A204.1 (cell line): ENCODE data around the gene NCOA3.
"Not testable (repeated sequence)": the region's sequence is repeated elsewhere in the genome, so short reads cannot be mapped to it uniquely, and the experiment has no call there.

Source experiments
- FAIRE-seq: peaks from 2 replicates; lab custom pipeline; 2012; peaks lifted over from hg19 to GRCh38; lab: Jason Lieb, UNC

Gene NCOA3

DNA sequence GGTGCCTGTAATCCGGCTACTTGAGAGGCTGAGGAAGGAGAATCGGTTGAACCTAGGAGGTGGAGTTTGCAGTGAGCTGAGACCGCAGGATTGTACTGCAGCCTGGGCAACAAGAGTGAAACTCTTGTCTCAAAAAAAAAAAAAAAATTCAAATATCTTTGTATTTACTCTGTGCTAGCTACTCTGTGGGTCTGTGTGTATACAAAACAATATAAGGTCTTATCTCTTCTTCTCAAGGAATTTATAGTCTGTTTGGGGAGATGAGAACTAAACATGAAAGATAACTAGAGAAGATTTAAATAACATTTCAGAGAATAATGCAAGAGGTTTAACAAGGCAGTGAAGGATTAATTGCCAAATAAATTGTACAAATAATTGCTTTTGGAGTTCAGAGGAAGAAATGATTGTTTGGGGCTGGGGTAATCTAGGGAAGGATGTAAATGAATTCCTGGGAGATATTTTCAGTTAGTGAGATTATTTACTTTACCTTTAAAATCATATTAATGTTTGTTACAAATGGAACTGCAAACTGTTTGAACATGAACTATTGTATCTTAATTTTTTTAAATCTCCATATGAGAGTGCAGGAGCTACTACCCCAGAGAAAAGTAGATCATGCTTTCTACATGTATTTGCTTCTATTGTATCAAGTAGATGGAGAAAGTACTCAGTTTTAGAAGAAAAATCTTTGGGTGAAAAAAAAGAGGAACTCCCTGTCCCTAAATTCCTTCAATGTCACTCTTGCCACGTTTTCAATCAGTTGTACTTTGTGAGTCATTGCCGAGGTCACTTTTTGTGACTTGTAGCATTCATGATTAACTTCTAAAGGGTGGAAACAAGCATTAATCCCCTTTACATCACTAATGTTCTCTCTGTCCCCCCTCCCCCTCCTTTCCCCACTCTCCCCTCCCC is 39.0 kb downstream of the NCOA3 start:
- no peak for FAIRE-seq

DNA sequence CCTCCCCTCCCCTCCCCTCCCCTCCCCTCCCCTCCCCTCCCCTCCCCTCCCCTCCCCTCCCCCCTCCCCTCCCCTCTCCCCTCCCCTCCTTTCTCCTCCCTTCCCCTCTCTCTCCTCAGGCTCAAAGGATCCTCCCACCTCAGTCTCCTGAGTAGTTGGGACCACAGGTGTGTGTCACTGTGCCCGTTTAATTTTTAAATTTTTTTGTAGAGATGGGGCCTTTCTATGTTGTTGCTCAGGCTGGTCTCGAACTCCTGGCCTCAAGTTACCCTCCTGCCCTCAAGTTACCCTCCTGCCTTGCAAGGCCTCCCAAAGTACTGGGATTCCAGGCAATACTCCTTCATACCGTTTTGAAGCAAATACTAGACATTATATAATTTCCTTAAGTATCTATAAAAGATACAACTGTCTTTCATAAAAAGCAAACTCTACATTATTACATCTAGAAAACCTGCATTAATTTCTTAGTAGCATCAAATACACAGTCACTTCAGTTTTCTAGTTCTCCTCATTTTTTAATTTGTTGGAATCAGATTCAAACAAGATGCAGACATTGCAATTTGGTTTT is 39.8 kb downstream of the NCOA3 start:
- FAIRE-seq: no peak

DNA sequence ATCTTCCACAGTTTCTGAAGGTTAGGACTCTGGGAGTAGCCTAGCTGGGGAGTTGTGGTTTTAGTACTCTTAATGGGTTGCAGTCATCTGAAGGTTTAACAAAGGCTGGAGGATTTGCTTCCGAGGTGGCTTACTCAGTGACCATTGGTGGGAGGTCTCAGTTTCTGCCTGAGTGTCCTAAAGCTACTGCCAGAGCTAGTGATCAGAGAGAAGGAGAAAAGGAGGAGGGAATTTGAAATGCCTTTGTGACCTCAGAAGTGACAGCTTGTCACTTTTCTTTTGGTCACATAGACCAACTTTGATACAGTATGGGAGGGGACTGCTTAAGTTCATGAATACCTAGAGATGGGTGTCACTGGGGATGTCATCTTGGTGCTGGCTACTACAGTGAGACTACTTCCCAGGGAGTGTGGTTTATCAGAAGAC is 41.3 kb downstream of the NCOA3 start:
- FAIRE-seq: no peak

DNA sequence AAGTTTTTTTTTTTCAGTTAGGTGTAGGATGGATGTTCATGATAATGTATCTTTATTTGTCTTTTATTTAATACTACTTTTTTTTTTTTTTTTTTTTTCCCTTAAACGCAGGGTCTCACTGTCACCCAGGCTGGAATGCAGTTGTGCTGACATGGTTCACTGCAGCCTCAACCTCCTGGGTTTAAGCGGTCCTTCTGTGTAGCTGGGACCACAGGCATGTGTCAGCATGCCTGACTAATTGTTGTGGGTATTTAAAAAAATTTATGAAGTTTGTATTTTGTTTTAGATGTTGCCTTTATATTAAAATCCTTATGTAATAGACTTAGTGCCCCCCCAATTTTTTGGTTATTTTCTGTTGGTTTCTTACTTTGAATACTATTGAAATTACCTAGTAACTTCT is 42.6 kb downstream of the NCOA3 start:
- FAIRE-seq: no peak

DNA sequence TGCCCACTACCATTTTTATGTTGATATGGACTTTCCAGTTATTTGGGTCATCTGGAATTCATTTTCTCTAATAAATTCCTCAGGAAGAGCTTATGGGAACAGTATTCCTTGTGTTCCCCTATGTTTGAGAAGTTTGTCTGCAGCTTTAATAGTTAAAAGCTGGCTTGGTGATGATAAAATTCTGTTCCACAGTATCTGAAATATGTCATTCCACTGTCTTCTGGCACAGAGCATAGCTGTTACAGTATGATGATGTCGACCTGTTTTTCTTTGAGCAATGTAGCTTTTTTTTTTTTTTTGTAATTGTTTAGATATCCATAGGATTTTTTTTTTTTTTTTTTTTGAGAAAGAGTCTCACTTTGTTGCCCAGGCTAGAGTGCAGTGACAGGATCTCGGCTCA is 43.2 kb downstream of the NCOA3 start:
- FAIRE-seq: no peak

DNA sequence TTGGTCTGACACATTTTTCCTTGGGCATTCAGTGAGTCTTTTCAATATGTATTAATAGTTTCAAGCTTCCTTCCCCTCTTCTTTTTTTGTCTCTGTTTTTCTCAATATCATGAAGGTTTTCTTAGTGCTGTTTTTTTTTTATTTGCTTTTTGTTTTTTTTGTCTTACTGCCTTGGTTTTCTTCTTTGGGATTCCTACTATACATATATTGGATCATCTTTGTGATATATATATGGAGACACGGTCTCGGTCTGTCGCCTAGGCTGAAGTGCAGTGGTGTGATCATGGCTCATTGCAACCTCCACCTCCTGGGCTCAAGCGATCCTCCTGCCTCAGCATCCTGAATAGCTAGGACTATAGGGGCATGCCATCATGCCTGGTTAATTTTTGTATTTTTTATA is 43.8 kb downstream of the NCOA3 start:
- no peak for FAIRE-seq

DNA sequence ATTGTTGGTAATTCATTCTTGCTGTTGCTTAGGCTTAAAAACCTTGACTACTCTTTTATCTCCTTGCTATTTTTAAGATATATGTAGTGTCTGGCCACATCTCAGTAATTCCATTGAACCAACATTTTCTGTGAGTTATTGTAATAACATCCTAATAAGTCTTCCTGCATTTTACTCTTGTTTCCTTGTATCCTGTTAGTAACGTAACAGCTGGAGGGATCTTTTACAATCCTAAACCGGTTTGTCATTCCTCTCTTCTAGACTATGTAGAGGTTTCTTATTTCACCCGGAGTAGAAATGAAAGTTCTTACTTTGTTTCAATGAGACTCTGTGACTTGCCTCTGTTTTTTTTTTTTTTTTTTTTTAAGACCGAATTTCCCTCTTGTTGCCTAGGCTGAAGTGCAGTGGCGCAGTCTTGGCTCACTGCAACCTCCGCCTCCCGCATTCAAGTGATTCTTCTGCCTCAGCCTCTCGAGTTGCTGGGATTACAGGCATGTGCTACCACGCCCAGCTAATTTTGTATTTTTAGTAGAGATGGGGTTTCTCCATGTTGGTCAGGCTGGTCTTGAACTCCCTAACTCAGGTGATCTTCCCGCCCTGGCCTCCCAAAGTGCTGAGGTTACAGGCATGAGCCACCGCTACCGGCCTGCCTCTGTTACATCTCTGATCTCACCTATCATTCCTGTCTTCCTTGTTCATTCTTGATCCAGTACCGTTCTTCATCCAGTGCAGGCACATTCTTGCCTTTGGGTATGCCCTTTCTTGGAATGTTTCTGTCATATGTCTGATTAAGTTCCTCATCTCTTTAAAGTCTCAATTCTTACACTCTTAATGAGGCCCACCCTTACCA is 44.7 kb downstream of the NCOA3 start:
- FAIRE-seq: no peak

DNA sequence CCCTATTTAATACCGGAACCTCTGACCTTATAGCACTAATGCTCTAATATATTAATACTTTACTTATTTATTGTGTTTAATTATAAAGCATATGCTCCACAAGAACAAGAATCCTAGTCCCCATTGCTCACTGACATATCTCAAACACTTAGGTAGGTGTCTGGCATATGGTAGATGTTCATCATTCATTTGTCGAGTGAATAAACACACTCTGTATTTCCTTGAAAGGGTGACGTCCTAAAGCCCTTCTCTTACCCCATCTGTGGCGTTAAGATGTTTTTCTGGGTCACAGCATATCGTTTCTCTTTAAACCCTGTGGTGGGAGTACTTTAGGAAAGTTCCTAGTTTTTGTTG is 45.3 kb downstream of the NCOA3 start:
- no peak for FAIRE-seq

DNA sequence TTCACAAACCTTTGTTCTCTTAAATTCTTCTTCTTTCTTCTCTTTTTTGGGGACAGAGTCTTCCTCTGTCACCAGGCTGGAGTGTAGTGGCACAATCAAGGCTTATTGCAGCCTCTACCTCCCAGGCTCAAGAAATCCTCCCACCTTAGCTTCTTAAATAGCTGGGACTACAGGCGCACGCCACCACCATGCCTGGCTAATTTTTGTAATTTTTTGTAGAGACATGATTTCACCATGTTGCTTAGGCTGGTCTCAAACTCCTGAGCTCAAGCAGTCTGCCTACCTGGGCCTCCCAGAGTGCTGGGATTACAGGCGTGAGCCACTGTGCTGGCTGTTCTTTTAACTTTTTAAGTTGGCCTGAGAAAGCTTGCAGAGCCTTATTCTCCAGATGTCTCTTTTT is 48.0 kb downstream of the NCOA3 start:
- no peak for FAIRE-seq

DNA sequence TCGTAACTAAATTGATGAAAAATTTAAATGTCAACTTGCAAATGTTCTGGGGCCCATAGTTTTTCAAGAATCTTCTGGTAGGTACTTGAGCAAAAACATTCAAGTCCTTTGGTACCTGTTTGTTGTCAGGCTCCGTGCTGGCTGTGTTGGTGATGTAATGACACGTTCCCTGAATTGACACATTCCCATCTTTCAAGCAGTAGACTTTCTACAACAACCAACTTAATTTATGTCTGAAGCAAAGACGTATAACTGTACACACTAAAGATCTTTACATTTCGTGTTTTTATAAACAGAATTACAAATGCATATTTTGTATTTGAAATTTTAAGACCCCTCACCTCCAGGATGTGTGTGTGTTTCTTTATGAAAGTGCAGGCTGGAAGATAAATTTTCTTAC is 49.5 kb downstream of the NCOA3 start:
- no peak for FAIRE-seq

DNA sequence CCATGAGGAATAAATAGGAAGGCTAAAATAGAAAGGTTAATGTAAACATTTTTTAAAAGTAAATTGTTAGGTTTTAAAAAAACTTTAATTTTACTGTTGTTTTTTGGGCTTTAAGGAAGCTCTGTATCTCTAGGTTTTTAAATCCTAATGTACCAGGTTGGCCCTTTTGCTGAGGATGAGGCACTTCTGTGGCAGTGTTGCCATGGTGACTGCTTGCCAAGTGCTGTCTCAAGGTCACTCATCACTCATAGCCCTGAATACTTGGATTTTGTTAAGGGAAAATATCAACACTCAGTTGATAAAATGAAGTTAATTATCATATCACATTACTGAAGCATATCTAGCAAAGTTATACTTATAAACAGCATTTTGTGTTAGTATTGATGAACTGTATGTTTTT is 50.2 kb downstream of the NCOA3 start:
- FAIRE-seq: no peak

DNA sequence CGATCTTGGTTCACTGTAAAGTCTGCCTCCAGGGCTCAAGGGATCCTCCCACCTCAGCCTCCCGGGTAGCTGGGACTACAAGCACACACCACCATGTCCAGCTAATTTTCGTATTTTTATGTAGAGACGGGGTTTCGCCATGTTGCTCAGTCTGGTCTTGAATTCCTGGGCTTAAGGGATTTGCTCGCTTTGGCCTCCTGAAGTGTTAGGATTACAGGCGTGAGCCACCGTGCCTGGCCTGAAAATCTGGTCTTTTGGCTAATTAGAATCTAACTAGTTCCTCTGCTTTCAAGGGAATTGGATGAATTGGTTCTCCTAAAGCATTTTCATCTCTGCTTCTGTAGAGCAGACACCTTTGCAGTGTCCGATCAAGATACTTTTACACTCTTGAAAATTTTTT is 51.3 kb downstream of the NCOA3 start:
- FAIRE-seq: no peak

DNA sequence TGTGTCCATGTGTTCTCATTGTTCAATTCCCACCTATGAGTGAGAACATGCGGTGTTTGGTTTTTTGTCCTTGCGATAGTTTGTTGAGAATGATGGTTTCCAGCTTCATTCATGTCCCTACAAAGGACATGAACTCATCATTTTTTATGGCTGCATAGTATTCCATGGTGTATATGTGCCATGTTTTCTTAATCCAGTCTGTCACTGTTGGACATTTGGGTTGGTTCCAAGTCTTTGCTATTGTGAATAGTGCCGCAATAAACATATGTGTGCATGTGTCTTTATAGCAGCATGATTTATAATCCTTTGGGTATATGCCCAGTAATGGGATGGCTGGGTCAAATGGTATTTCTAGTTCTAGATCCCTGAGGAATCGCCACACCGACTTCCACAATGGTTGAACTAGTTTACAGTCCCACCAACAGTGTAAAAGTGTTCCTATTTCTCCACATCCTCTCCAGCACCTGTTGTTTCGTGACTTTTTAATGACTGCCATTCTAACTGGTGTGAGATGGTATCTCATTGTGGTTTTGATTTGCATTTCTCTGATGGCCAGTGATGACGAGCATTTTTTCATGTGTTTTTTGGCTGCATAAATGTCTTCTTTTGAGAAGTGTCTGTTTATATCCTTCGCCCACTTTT is 52.0 kb downstream of the NCOA3 start:
- FAIRE-seq: not testable (repeated sequence)

DNA sequence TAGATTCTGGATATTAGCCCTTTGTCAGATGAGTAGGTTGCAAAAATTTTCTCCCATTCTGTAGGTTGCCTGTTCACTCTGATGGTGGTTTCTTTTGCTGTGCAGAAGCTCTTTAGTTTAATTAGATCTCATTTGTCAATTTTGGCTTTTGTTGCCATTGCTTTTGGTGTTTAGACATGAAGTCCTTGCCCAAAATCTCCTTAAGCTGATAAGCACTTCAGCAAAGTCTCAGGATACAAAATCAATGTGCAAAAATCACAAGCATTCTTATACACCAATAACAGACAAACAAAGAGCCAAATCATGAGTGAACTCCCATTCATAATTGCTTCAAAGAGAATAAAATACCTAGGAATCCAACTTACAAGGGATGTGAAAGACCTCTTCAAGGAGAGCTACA is 52.6 kb downstream of the NCOA3 start:
- not testable (repeated sequence) for FAIRE-seq

DNA sequence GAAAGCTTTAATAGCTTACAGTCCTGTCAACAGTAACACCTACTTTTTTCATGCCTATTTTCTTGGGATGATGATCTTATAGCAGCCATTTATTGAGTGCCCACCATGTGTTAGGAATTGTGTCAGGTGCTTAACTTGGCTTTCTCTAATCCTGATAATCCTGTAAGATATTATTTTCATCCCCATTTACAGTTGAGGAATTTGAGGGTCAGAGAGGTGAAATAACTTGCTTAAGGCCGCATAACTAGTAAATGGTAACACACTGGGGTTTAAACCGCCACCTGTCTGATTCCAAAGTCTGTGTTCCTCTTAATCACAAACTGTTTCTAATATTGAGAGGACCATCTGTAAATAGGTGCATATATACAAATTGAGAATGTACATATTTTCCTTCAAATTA is 55.5 kb downstream of the NCOA3 start:
- no peak for FAIRE-seq

DNA sequence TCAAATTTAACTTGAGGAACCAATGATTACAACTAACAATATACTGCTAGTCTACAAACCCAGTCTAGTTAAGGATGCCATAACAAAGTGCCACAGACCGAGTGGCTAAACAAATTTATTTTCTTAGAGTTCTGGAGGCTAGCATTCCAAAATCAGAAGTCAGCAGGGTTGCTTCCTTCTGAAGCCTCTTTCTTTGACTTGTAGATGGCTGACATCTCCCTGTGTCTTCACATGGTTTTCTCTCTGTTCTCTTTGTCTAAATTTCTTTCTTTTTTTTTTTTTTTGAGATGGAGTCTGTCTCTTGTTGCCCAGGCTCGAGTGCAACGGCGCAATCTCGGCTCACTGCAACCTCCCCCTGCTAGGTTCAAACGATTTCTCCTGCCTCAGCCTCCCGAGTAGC is 56.1 kb downstream of the NCOA3 start:
- no peak for FAIRE-seq

DNA sequence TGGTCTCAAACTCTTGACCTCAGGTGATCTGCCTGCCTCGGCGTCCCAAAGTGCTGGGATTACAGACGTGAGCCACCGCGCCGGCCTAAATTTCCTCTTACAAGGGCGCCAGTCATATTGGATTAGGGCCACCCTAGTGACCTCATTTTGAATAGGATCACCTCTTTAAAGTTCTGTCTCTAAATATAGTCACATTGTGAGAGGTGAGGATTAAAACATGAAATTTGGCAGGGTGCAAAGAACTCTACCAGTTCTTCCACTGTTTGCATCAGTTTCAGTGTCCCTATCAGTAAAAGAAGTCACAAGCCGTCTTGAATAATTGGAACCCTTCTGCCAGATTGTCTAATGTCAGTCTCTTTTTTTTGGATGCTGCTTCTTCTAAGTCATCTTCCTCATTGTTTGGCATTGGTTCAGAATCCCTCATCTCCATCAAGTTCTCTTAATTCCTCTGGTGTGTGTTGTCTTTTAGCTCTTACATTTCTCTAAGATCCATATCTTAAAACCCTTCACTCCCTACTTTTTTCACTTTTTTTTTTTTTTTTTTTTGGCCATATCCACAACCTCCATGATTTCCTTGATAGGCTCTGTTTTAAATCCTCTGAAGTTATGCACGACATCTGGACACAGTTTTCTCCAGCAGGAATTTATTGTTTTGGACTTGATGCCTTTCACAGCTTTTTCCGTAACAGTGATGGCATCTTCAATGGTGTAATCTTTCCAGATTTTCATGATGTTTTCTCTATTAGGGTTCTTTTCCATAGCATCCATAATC is 56.8 kb downstream of the NCOA3 start:
- no peak for FAIRE-seq

DNA sequence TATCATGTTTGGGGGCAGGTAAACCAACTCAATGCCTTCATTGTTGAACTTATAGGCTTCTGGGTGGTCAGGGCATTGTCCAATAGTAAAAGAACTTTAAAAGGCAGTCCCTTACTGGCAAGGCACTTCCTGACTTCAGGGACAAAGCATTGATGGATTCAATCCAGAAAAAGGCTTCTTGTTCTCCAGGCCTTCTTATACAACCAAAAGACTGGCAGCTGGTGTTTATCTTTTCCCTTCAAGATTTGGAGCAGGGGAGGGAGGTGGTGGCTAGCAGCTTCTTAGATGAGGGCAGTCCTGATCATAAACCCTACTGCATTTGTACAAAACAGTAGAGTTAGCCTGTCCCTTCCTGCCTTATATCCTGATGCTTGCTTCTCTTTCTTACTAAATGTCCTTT is 57.5 kb downstream of the NCOA3 start:
- FAIRE-seq: no peak

DNA sequence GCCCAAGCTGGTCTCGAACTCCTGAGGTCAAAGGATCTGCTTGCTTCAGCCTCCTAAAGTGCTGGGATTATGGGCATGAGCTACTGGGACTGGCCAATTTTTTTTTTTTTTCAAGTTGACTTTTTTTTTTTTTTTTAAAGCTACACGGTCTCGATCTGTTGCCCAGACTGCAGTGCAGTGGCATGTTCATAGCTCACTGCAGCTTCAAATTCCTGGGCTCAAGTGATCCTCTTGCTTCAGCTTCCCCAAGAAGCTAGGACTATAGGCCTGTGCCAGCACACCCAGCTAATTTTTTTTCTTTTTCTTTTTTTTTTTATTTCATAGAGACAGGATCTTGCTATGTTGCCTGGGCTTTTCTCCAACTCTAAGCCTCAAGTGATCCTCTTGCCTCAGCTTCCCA is 59.5 kb downstream of the NCOA3 start:
- FAIRE-seq: no peak

DNA sequence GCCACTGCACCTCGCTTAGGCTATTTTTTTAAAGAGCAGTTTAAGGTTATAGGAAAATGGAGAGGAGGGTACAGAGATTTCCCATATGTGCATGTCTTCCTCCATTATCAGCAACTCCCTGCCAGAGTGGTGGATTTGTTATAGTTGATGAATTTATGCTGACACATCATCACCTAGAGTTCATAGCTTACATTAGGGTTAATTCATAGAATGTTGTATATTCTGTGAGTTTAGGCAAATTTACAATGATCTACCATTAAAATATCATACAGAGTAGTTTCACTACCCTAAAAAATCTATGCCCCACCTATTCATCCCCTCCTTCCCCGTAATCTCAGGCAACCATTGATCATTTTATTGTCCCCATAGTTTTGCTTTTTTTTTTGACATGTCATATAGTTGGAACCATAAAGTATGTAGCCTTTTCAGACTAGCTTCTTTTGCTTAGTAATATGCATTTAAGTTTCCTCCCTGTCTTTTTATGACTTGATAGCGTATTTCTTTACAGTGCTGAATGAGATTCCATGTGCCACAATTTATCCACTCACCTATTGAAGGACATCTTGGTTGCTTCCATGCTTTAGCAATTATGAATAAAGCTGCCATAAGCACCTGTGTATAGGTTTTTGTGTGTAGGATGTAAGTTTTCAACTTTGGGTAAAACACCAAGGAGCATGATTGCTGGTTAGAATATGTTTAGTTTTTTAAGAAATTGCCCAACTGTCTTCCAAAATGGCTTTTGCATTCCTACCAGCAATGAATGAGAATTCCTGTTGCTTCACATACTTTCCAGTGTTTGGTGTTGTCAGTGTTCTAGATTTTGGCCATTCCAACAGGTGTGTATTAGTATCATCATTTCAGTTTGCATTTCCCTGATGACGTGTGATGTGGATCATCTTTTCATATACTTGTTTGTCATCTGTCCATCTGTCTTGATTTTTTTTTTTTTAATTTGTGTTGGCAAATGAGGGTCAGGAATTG is 60.2 kb downstream of the NCOA3 start:
- no peak for FAIRE-seq

DNA sequence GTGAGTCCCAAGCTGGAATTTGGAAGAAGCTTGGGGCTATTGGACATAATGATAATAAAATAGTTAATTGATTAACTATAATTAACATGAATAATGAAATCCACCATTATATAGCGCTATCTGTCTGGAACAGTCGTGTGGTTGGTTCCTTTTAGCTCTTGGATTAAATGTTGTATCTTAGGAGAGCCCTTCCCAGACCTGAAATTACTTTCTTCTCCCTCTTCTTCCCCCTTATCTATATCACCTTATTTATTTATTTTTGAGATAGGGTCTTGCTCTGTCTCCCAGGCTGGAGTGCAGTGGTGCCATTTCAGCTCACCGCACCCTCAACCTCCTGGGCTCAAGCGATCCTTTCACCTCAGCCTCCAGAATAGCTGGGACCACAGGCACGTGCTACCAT is 64.6 kb downstream of the NCOA3 start:
- no peak for FAIRE-seq
